Esophagus squamous epithelium (tissue), 4 donors: ENCODE measurements around the gene TEX101.

Experiments
- CTCF ChIP-seq, 6 experiments: fragments of 450-650 bp in 4 of 6; fragments of 200-600 bp in 2 of 6; sonication (generic) in 2 of 6; IDR thresholded peaks; one replicate each; pipeline ENCODE4 v1.5.1; 2016 to 2019; ENCODE audit warnings: antibody characterized with exemption in 6 of 6, mild to moderate bottlenecking in 4 of 6, moderate library complexity in 4 of 6
- POLR2A ChIP-seq, 4 donors: fragments of 450-650 bp; IDR thresholded peaks; one replicate each; pipeline ENCODE4 v1.6.1; 2017; ENCODE audit warnings: antibody characterized with exemption in 4 of 4, mild to moderate bottlenecking in 4 of 4, moderate library complexity in 3 of 4

GRCh38 chr19:43412441-43412840 lies 2.2 kb upstream of the TEX101 start:
- TF ChIP-seq CTCF (IDR thresholded peaks at IDR 0.05), result no peak
- no peak for TF ChIP-seq POLR2A (IDR thresholded peaks at IDR 0.05)
